ENCODE results near the gene SLC16A3. TPM values are rescaled to one million over a fixed set of nuclear protein-coding genes. Genes with fewer than 3 reads are reported as not detected.

SLC16A3 gene
- total RNA-seq, 2 experiments from 2014 or later = 93.4 to 99.0 TPM

DNA sequence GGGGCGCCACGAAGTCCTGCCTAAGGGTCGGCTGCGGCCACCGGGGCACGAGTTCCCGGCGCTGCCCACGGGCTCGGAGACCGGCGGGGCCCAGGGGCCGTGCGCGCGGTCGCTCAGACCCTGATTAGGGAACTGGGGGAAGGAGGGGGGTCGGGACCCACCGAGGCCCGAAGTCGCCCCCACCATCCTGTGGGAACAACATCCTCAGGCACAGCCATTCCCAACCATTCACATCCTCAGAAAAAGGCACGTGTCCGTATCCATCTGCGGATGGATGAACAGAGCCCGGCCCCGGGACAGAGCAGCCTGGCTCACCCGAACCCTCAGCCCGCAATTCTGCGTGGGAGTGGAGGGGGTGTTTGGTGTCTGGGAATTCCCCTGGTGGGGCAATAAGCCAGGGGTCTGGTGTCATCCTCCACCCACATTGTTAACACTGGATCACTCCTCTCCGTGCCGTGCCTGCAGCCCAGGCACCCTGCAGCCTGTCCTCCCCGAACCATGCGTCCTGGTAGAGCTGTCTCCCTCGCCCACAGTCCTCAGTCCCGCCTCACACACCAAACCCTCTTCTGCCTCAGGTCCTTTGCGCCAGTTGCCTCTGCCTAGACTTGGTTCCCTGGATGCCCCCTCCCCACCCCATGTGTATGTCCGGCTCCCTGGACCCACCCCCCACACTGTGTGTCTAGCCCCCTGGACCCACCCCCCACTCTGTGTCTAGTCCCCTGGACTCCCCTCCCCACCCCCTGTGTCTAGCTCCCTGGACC lies 15.4 kb upstream of the SLC16A3 start:
- Mint-ChIP-seq H3K9me3 (no peaks in the 10 kb centered on the region), H3K36me3 (ENCODE audit: low read depth) (no peaks in the 10 kb centered on the region), H3K27ac (peak overlapping the region; percentile 85), H3K4me1 (ENCODE audit: low read depth) (peaks cover 43% of the 10 kb centered on the region), H3K27me3 (no peaks in the 10 kb centered on the region), H3K4me3 (peak overlapping the region; percentile 90)
- TF ChIP-seq CTCF (IDR thresholded peaks at IDR 0.05) = no peak
- intact Hi-C loops (cut with DNase I, micrococcal nuclease) = no loop called here
- peak in 7 of 14 experiments; percentile 35 to 86 (median 41) for DNase-seq
- no peak overlapping the region for H3K27ac ChIP-seq (ENCODE audit: low read depth in 1 of 2, low read length in 2 of 2)
- H3K4me3 ChIP-seq (ENCODE audit: low read length) = peak overlapping the region; percentile 55
- H3K4me1 ChIP-seq (ENCODE audit: insufficient read depth, low read length) = peaks cover 54% of the 10 kb centered on the region
- ChIA-PET CTCF (interaction anchor here (1.1 kb wide), 1 partner anchor 22 kb away, joined by 3 read pairs; no protein-coding TSS in a partner anchor), POLR2A (interaction anchor here (0.6 to 2.5 kb wide), 7 partner anchors 8 to 87 kb away, joined by 3 to 17 read pairs (median 5); partner anchors contain the start of gene SLC16A3)
- H3K9me3 ChIP-seq (ENCODE audit: control insufficient read depth in 1 of 2, insufficient read depth in 1 of 2, low read length in 2 of 2) = no peaks in the 10 kb centered on the region
- H3K36me3 ChIP-seq (ENCODE audit: insufficient read depth, low read length) = no peaks in the 10 kb centered on the region
- ATAC-seq (ENCODE audit: poor library complexity) = peak; percentile 24
- H3K27me3 ChIP-seq (ENCODE audit: control insufficient read depth in 1 of 2, insufficient read depth in 2 of 2, low read length in 2 of 2) = no peaks in the 10 kb centered on the region

GRCh38 chr17:82214012-82214628 lies 14.7 kb upstream of the SLC16A3 start:
- Histone ChIP-seq H3K9me3 (ENCODE audit: control insufficient read depth in 1 of 2, insufficient read depth in 1 of 2, low read length in 2 of 2) (no peaks in the 10 kb centered on the region), H3K27ac (ENCODE audit: low read depth in 1 of 2, low read length in 2 of 2) (no peak overlapping the region), H3K27me3 (ENCODE audit: control insufficient read depth in 1 of 2, insufficient read depth in 2 of 2, low read length in 2 of 2) (no peaks in the 10 kb centered on the region), H3K4me1 (ENCODE audit: insufficient read depth, low read length) (peaks cover 54% of the 10 kb centered on the region), H3K36me3 (ENCODE audit: insufficient read depth, low read length) (no peaks in the 10 kb centered on the region), H3K4me3 (ENCODE audit: low read length) (no peak overlapping the region)
- no peaks in the 10 kb centered on the region for H3K9me3 Mint-ChIP-seq
- intact Hi-C loops (cut with DNase I, micrococcal nuclease) = no loop called here
- TF ChIP-seq CTCF (IDR thresholded peaks at IDR 0.05) = no peak
- ATAC-seq (ENCODE audit: poor library complexity) (no peak), DNase-seq (peak in 1 of 14 experiments; percentile 16)
- peak overlapping the region; percentile 84 for H3K4me3 Mint-ChIP-seq
- POLR2A ChIA-PET = interaction anchor here (0.6 to 2.2 kb wide), 4 partner anchors 8 to 84 kb away, joined by 3 to 6 read pairs (median 4); partner anchors contain the start of gene SLC16A3
- H3K27me3 Mint-ChIP-seq = no peaks in the 10 kb centered on the region
- H3K4me1 Mint-ChIP-seq (ENCODE audit: low read depth) = peaks cover 43% of the 10 kb centered on the region
- CTCF ChIA-PET = interaction anchor here (1.1 kb wide), 1 partner anchor 22 kb away, joined by 3 read pairs; no protein-coding TSS in a partner anchor
- no peaks in the 10 kb centered on the region for H3K36me3 Mint-ChIP-seq (ENCODE audit: low read depth)
- peak overlapping the region; percentile 85 for H3K27ac Mint-ChIP-seq

DNA sequence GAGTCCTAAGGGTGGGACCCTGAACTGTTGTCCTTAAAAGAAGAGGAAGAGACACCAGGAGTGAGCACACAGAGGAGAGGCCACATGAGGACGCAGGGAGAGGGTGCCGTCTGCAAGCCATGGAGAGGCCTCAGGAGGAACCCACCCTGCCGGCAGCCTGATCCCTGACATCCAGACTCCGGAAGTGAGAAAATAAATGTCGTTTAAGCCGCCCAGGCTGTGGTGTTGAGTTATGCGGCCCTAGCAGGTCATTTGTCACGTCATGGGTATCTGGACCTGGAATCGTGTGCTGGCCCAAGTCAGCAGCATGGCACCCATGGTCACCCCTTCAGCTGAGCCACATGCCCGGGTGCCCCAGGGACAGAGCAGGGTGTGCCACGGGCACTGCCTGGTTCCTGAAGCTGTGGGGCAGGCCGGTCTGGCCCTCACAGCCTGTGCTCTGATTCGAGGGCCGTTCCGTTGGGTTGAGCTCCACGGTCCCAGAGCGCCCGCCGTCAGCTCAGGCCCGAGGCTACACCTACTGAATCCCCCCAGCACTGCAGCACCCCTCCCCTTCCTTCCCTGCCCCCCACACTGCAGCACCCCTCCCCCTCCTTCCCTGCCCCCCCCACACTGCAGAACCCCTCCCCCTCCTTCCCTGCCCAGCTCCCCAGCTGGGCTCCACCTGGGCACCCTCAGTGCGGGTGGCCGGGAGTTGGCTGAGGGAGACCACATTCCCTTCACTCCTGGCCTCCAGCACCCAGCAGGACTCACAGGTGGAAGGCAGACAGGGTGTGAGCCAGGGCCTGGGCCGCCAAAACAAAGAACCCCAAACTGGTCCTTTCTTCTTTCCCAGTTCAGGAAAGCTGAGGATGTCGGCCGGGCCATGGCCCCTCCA lies 13.5 kb upstream of the SLC16A3 start:
- ChIA-PET POLR2A (interaction anchor here (1.0 to 2.2 kb wide), 2 partner anchors 9 to 13 kb away, joined by 3 to 5 read pairs; partner anchors contain the start of gene SLC16A3), CTCF (interaction anchor here (1.1 to 1.2 kb wide), 3 partner anchors 9 to 106 kb away, joined by 3 to 6 read pairs (median 6); no protein-coding TSS in a partner anchor)
- Mint-ChIP-seq H3K9me3 (no peaks in the 10 kb centered on the region), H3K27ac (peak overlapping the region; percentile 88), H3K36me3 (ENCODE audit: low read depth) (no peaks in the 10 kb centered on the region), H3K4me1 (ENCODE audit: low read depth) (peaks cover 37% of the 10 kb centered on the region), H3K27me3 (no peaks in the 10 kb centered on the region), H3K4me3 (peak overlapping the region; percentile 84)
- intact Hi-C loops (cut with DNase I, micrococcal nuclease) = no loop called here
- TF ChIP-seq CTCF (IDR thresholded peaks at IDR 0.05) = no peak
- Histone ChIP-seq H3K27me3 (ENCODE audit: control insufficient read depth in 1 of 2, insufficient read depth in 2 of 2, low read length in 2 of 2) (no peaks in the 10 kb centered on the region), H3K4me1 (ENCODE audit: insufficient read depth, low read length) (peaks cover 54% of the 10 kb centered on the region), H3K27ac (ENCODE audit: low read depth in 1 of 2, low read length in 2 of 2) (no peak overlapping the region), H3K36me3 (ENCODE audit: insufficient read depth, low read length) (no peaks in the 10 kb centered on the region), H3K4me3 (ENCODE audit: low read length) (no peak overlapping the region), H3K9me3 (ENCODE audit: control insufficient read depth in 1 of 2, insufficient read depth in 1 of 2, low read length in 2 of 2) (peaks cover 0 to 4% of the 10 kb centered on the region in 2 experiments)
- ATAC-seq (ENCODE audit: poor library complexity) (no peak), DNase-seq (peak in 2 of 14 experiments; percentile 36 to 68)
